OCI-LY7 (cell line): ENCODE results near the gene ODF2. TPM values are rescaled to one million over a fixed set of nuclear protein-coding genes. Genes with fewer than 3 reads are reported as not detected.

Source experiments
- BruUV-seq: library from RNA; stranded (reverse); fragments of 400-500 nt; replicated peaks from 2 replicates; lab custom pipeline; 2021; lab: Mats Ljungman, UMichigan
- CTCF ChIA-PET: fragments of 300-600 bp; sonication (Branson Sonifier 250); formaldehyde crosslinking; loops from one replicate; lab custom pipeline; 2022; ENCODE audit warnings: antibody characterized with exemption; ENCODE audit not compliant: unreplicated experiment; lab: Charles Lee
- POLR2A ChIA-PET: fragments of 300-600 bp; sonication (Branson Sonifier 250); formaldehyde crosslinking; loops from one replicate; lab custom pipeline; 2022; ENCODE audit warnings: antibody characterized with exemption; lab: Charles Lee
- DNase-seq: peaks from one replicate; pipeline ENCODE4 v3.0.0-alpha.2; 2015; ENCODE audit warnings: low spot score
- H2AFZ ChIP-seq: fragments of 200-600 bp; sonication (generic), shearing (Covaris generic); 2 replicates; pipeline ENCODE4 v1.6.1; 2014; ENCODE audit warnings: mild to moderate bottlenecking, antibody characterized with exemption, low read length, moderate library complexity
- H3K27ac ChIP-seq: fragments of 200-600 bp; sonication (generic); 2 replicates; pipeline ENCODE4 v1.5.1; 2014; ENCODE audit warnings: mixed run types, low read depth, mild to moderate bottlenecking, moderate library complexity, low read length, inconsistent platforms; ENCODE audit not compliant: poor library complexity, severe bottlenecking
- H3K36me3 ChIP-seq: fragments of 200-600 bp; sonication (generic); 2 replicates; pipeline ENCODE4 v1.6.1; 2014; ENCODE audit warnings: mild to moderate bottlenecking, antibody characterized with exemption, low read length, moderate library complexity, mixed read lengths; ENCODE audit not compliant: insufficient read depth
- H3K4me1 ChIP-seq: fragments of 200-600 bp; sonication (generic); 2 replicates; pipeline ENCODE4 v1.5.1; 2014; ENCODE audit warnings: mild to moderate bottlenecking, low read length; ENCODE audit not compliant: insufficient read depth, poor library complexity, severe bottlenecking
- H3K4me2 ChIP-seq: fragments of 200-600 bp; sonication (generic); 2 replicates; pipeline ENCODE4 v1.6.1; 2014; ENCODE audit warnings: mild to moderate bottlenecking, low read length
- H3K4me3 ChIP-seq: fragments of 200-600 bp; sonication (generic); 2 replicates; pipeline ENCODE4 v1.5.1; 2014; ENCODE audit warnings: mild to moderate bottlenecking, low read depth, low read length; ENCODE audit not compliant: poor library complexity, severe bottlenecking
- H3K79me2 ChIP-seq: fragments of 200-600 bp; sonication (generic); 2 replicates; pipeline ENCODE4 v1.6.1; 2016; ENCODE audit warnings: low read depth, mild to moderate bottlenecking, low read length, moderate library complexity, mixed read lengths; ENCODE audit not compliant: insufficient read depth
- H3K9me2 ChIP-seq: fragments of 200-600 bp; sonication (generic); 2 replicates; pipeline ENCODE4 v1.6.1; 2016; ENCODE audit warnings: mild to moderate bottlenecking, low read length, mixed read lengths; ENCODE audit not compliant: insufficient read depth
- H3K9me3 ChIP-seq: fragments of 200-600 bp; sonication (generic); 2 replicates; pipeline ENCODE4 v1.6.1; 2014; ENCODE audit warnings: mild to moderate bottlenecking, mixed run types, low read length, mixed read lengths
- H4K20me1 ChIP-seq: fragments of 200-600 bp; sonication (generic); 2 replicates; pipeline ENCODE4 v1.6.1; 2014; ENCODE audit warnings: mild to moderate bottlenecking, antibody characterized with exemption, low read length, moderate library complexity, mixed read lengths; ENCODE audit not compliant: insufficient read depth
- CTCF ChIP-seq: fragments of 200-600 bp; sonication (generic); conservative IDR thresholded peaks from 2 replicates; pipeline ENCODE4 v1.5.1; 2014; ENCODE audit warnings: mild to moderate bottlenecking, antibody characterized with exemption, low read length, moderate library complexity, mixed read lengths
- EZH2phosphoT487 ChIP-seq: fragments of 200-600 bp; sonication (generic); IDR thresholded peaks from 2 replicates; pipeline ENCODE4 v1.6.1; 2018; ENCODE audit warnings: low read depth, borderline replicate concordance, mild to moderate bottlenecking, mixed run types, antibody characterized with exemption, low read length, moderate library complexity, mixed read lengths
- intact Hi-C: fragments of 100-400 bp; cut with micrococcal nuclease; formaldehyde crosslinking; loops from one replicate; pipeline ENCODE4 v1.10.0; 2022; ENCODE audit not compliant: unreplicated experiment
- total RNA-seq, 2 experiments: library from RNA; depleted of rRNA in 1 of 2; stranded (reverse); fragments of >200 nt in 1 of 2; shearing (Covaris generic) in 1 of 2; gene quantifications; 2 replicates each; pipeline ENCODE4 v1.2.3, GENCODE V29; 2014 to 2022

Gene ODF2
- total RNA-seq, 2 experiments from 2014 or later: 84.4 to 93.1 TPM

- Histone ChIP-seq H3K9me3 (no peaks in the 10 kb centered on the region), H2AFZ (peak overlapping the region; percentile 99), H3K27ac (no peak overlapping the region), H4K20me1 (no peaks in the 10 kb centered on the region), H3K4me3 (peak overlapping the region; percentile 90), H3K79me2 (no peaks in the 10 kb centered on the region), H3K36me3 (no peaks in the 10 kb centered on the region), H3K4me2 (peak overlapping the region; percentile 98), H3K4me1 (peaks cover 18% of the 10 kb centered on the region), H3K9me2 (no peaks in the 10 kb centered on the region)
- peak; percentile 88 for TF ChIP-seq CTCF
- TF ChIP-seq EZH2phosphoT487: no peak
- BruUV-seq: no TSS peak
- intact Hi-C loops: no loop called here
- peak; percentile 77 for DNase-seq
- CTCF ChIA-PET: interaction anchor here (0.7 to 1.0 kb wide), 3 partner anchors 27 to 130 kb away, joined by 3 read pairs; no protein-coding TSS in a partner anchor
- POLR2A ChIA-PET: interaction anchor here (0.7 to 1.1 kb wide), 4 partner anchors 49 to 170 kb away, joined by 3 to 4 read pairs (median 3); partner anchors contain the start of genes GOLGA2, SWI5 and URM1
Measured at GRCh38 chr9:128420060-128420650, 35.7 kb upstream of the ODF2 start.

- ChIA-PET POLR2A (no interaction called here), CTCF (interaction anchor here (0.6 to 1.0 kb wide), 9 partner anchors 26 to 440 kb away, joined by 3 to 9 read pairs (median 4); partner anchors contain the start of gene EEIG1)
- H3K36me3 ChIP-seq: no peaks in the 10 kb centered on the region
- no peaks in the 10 kb centered on the region for H3K9me2 ChIP-seq
- H3K4me1 ChIP-seq: peaks cover 18% of the 10 kb centered on the region
- DNase-seq: peak; percentile 64
- H3K4me3 ChIP-seq: peak within 1 kb of the TSS; percentile 90
- H4K20me1 ChIP-seq: no peaks in the 10 kb centered on the region
- no peaks in the 10 kb centered on the region for H3K79me2 ChIP-seq
- H3K27ac ChIP-seq: no peak within 1 kb of the TSS
- TF ChIP-seq EZH2phosphoT487 (no peak), CTCF (no peak)
- no peaks in the 10 kb centered on the region for H3K9me3 ChIP-seq
- H2AFZ ChIP-seq: peak within 1 kb of the TSS; percentile 99
- intact Hi-C loops: no loop called here
- no TSS peak for BruUV-seq
- peak within 1 kb of the TSS; percentile 98 for H3K4me2 ChIP-seq
Measured at GRCh38 chr9:128420651-128421481, 34.9 kb upstream of the ODF2 start, which contains the start of gene CERCAM. Gene CERCAM, plus strand, starts transcription at chr9:128420857. Its CDS starts 21 bp downstream, at chr9:128420878.
